KMS-11 (cell line): ENCODE measurements around the gene PTH1R.

Experiments used
- H2AFZ ChIP-seq: fragments of 200-600 bp; sonication (generic); 2 replicates; pipeline ENCODE4 v1.6.1; 2016; ENCODE audit warnings: antibody characterized with exemption, mixed run types, low read depth
- H3K27ac ChIP-seq: fragments of 200-600 bp; sonication (generic); 2 replicates; pipeline ENCODE4 v1.6.1; 2016; ENCODE audit warnings: mild to moderate bottlenecking, mixed run types
- H3K27me3 ChIP-seq: fragments of 200-600 bp; sonication (generic); 2 replicates; pipeline ENCODE4 v1.6.1; 2017; ENCODE audit warnings: mild to moderate bottlenecking, low read depth, mixed run types, moderate library complexity; ENCODE audit not compliant: insufficient read depth
- H3K36me3 ChIP-seq: fragments of 200-600 bp; sonication (generic); 2 replicates; pipeline ENCODE4 v1.6.1; 2017; ENCODE audit warnings: mild to moderate bottlenecking, mixed run types; ENCODE audit not compliant: insufficient read depth
- H3K4me1 ChIP-seq: fragments of 200-600 bp; sonication (generic); 2 replicates; pipeline ENCODE4 v1.6.1; 2016; ENCODE audit warnings: mild to moderate bottlenecking, low read depth, mixed run types; ENCODE audit not compliant: poor library complexity, severe bottlenecking
- H3K4me2 ChIP-seq: fragments of 200-600 bp; sonication (generic); 2 replicates; pipeline ENCODE4 v1.7.0; 2016; ENCODE audit warnings: mild to moderate bottlenecking, mixed run types
- H3K4me3 ChIP-seq: fragments of 200-600 bp; sonication (generic); IDR thresholded peaks from 2 replicates; pipeline ENCODE4 v1.6.1; 2017; ENCODE audit warnings: low read depth, low read length, mixed read lengths; ENCODE audit not compliant: insufficient read depth
- H3K79me2 ChIP-seq: fragments of 200-600 bp; sonication (generic); 2 replicates; pipeline ENCODE4 v1.6.1; 2016; ENCODE audit warnings: low read depth, mixed run types; ENCODE audit not compliant: insufficient read depth
- H3K9ac ChIP-seq: fragments of 200-600 bp; sonication (generic); 2 replicates; pipeline ENCODE4 v1.6.1; 2016; ENCODE audit warnings: mild to moderate bottlenecking, mixed run types
- H4K20me1 ChIP-seq: fragments of 200-600 bp; sonication (generic); 2 replicates; pipeline ENCODE4 v1.6.1; 2016; ENCODE audit warnings: mild to moderate bottlenecking, mixed run types; ENCODE audit not compliant: insufficient read depth
- TF ChIP-seq, protein P1 (sequence below): fragments of 200-600 bp; sonication (generic); conservative IDR thresholded peaks from 2 replicates; pipeline ENCODE4 v1.6.1; 2017; ENCODE audit warnings: low read depth, mild to moderate bottlenecking, antibody characterized with exemption, low read length, moderate library complexity, mixed read lengths

PTH1R gene

DNA sequence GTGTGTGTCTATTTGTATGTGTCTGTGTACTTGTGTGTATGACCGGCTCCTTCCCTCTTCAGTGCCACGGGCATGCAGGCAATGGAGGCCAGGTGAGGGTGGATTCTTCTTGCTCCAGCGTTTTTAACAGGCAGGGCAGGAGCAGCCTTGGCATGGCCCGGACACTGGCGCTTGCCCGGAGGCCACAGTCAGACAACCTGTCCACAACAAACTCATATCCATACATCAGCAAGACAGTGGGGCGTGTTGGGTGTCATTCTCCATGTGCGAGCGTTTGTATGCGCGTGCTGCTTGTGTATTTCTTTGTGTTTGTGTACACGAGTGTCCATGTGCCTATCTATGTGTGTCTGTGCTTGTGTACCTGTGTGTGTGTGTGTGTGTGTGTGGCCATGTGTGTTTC lies 29.8 kb downstream of the PTH1R start:
- Histone ChIP-seq H3K9ac (no peak overlapping the region), H3K4me1 (no peaks in the 10 kb centered on the region)

DNA sequence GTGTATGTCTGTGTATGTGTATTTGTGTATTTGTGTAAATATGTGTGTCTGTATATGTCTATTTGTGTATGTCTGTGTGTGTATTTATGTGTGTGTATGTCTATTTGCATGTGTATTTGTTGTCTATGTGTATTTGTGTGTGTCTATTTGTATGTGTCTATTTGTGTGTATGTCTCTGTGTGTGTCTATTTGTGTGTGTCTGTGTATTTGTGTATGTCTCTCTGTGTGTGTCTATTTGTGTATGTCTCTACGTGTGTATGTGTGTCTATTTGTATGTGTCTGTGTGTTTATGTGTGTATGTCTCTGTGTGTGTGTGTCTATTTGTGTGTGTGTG lies 30.4 kb downstream of the PTH1R start:
- TF ChIP-seq, protein P1, sequence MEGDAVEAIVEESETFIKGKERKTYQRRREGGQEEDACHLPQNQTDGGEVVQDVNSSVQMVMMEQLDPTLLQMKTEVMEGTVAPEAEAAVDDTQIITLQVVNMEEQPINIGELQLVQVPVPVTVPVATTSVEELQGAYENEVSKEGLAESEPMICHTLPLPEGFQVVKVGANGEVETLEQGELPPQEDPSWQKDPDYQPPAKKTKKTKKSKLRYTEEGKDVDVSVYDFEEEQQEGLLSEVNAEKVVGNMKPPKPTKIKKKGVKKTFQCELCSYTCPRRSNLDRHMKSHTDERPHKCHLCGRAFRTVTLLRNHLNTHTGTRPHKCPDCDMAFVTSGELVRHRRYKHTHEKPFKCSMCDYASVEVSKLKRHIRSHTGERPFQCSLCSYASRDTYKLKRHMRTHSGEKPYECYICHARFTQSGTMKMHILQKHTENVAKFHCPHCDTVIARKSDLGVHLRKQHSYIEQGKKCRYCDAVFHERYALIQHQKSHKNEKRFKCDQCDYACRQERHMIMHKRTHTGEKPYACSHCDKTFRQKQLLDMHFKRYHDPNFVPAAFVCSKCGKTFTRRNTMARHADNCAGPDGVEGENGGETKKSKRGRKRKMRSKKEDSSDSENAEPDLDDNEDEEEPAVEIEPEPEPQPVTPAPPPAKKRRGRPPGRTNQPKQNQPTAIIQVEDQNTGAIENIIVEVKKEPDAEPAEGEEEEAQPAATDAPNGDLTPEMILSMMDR: no peak
- no peak overlapping the region for H3K4me3 ChIP-seq
- no peak overlapping the region for H3K9ac ChIP-seq

More for the DNA sequence above, 29.8 kb downstream of the PTH1R start:
- H2AFZ ChIP-seq: no peak overlapping the region
- H3K27me3 ChIP-seq: no peaks in the 10 kb centered on the region
- no peak overlapping the region for H3K4me2 ChIP-seq
- H3K36me3 ChIP-seq: no peaks in the 10 kb centered on the region
- no peak overlapping the region for H3K4me3 ChIP-seq
- TF ChIP-seq, protein P1: no peak
- no peaks in the 10 kb centered on the region for H4K20me1 ChIP-seq
- H3K27ac ChIP-seq: no peak overlapping the region
- H3K79me2 ChIP-seq: no peaks in the 10 kb centered on the region

DNA sequence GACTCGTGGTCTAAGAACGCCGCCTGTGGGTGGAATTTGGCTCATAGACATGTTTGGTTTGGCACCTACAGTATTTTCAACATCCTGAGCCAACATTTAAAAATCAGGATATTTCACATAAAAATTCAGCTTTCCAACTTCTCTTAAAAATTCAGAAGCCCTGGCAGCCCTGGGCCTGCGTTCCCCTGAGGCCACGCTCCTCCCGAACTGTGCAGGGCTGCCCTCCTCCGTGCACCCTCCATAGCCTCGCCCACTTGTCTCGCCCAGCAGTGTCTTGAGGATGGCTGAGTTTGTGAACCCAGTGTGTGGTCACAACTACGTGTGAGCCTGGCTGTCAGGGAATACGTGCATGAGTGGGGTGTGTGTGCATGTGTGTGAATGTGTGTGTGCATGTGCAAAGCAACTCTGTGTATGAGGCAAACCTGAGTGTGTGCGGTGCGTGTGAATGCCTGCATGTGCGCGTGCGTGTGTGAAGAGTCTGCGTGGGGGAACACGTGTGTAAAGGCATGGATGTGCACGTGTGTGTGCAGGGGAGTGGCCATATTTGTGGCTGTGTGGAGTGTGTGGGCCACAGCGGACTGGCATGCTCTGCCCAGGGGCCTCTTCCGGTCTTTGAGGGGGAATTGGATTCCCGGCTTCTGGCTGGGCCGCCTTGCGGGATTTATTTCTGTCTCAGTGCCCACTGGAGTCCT lies 30.9 kb downstream of the PTH1R start:
- H4K20me1 ChIP-seq: no peaks in the 10 kb centered on the region
- H3K9ac ChIP-seq: no peak overlapping the region
- no peak overlapping the region for H3K4me3 ChIP-seq
- H2AFZ ChIP-seq: no peak overlapping the region
- TF ChIP-seq, protein P1: no peak
- H3K79me2 ChIP-seq: no peaks in the 10 kb centered on the region
- no peaks in the 10 kb centered on the region for H3K4me1 ChIP-seq
- no peak overlapping the region for H3K4me2 ChIP-seq
- no peaks in the 10 kb centered on the region for H3K27me3 ChIP-seq
- H3K27ac ChIP-seq: no peak overlapping the region
- H3K36me3 ChIP-seq: no peaks in the 10 kb centered on the region

More for the DNA sequence above, 30.4 kb downstream of the PTH1R start:
- H3K4me2 ChIP-seq: no peak overlapping the region
- H3K27me3 ChIP-seq: no peaks in the 10 kb centered on the region
- no peaks in the 10 kb centered on the region for H3K4me1 ChIP-seq
- no peaks in the 10 kb centered on the region for H3K36me3 ChIP-seq
- no peaks in the 10 kb centered on the region for H4K20me1 ChIP-seq
- no peak overlapping the region for H2AFZ ChIP-seq
- no peaks in the 10 kb centered on the region for H3K79me2 ChIP-seq
- no peak overlapping the region for H3K27ac ChIP-seq

DNA sequence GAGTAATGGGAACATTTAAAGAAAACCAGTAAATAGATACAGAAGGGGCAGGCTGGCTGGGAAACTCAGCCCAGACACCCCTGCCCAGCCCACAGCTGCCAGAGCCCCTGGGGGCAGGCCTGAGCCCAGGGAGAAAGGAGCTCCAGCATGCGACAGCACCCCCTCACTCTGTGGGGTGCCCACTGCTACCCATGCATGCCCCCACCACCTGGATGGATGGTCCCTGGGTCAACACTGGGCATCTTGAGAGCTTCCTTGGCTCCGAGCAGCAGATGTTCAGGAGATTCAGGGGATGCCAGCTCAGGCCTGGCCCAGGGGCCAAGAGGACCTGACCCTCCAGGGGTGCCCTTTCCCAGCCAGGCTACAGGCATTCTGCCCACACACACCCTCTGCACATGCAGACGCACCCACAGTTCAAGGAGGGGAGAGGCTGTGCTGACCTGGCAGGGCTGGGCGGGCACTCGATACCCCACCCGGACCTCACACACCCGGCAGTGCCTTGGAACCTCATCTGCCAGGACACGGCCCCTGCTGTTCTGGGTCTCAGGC lies 31.5 kb downstream of the PTH1R start:
- Histone ChIP-seq H3K36me3 (no peaks in the 10 kb centered on the region), H3K9ac (no peak overlapping the region), H3K4me1 (no peaks in the 10 kb centered on the region), H3K4me3 (no peak overlapping the region), H3K79me2 (no peaks in the 10 kb centered on the region), H2AFZ (no peak overlapping the region), H3K27ac (no peak overlapping the region), H3K4me2 (no peak overlapping the region), H4K20me1 (no peaks in the 10 kb centered on the region), H3K27me3 (no peaks in the 10 kb centered on the region)
- TF ChIP-seq, protein P1: no peak
